ENCODE results near the gene TAF4. TPM values are rescaled to one million over a fixed set of nuclear protein-coding genes. Genes with fewer than 3 reads are reported as not detected.

TAF4 gene
- polyA plus RNA-seq (2013, experiment 1 of 2): 10.7 TPM
- polyA plus RNA-seq (2013, experiment 2 of 2): 13.5 TPM

DNA sequence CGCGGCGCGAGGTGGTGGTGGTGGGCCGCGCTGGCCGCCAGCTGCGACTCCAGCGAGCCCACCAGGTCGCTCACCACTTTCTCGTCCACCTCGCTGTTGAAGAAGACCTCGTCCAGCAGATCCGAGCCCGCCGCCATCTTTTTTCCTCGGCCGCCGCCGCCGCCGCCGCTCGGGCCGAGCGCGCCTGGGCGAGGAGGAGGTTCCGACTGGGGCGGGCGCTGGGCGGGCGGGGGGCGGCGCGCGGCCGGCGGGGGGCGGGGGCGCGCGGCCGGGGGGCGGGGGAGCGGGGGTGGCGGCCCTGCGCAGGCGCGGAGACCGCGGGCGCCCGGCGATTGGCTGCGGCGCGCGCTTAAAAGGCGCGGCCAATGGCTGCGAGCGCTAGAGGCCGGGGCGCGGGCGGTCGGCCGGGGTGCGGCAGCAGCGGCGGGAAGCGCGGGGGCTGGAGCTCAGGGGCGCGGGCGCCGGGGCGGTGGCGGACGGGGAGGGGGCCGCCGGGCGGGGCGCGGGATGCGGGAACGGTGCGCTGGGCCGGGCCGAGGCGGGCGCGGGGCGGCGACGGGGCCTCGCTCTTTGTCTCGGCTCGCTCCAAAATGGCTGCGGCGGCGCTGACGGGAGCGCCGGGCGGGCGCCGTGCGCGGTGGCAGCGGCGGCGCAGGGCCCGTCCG lies at the start of gene TAF4:
Gene TAF4 (minus strand): TSS at position 208 of the 665 bp plus-strand sequence. CDS start 71 bp downstream, at position 137.
- H3K4me1 ChIP-seq (ENCODE audit: control insufficient read depth, insufficient read depth, low read length, poor library complexity, severe bottlenecking): peaks cover 31% of the 10 kb centered on the region
- H3K9me3 ChIP-seq (ENCODE audit: control insufficient read depth, low read length): no peaks in the 10 kb centered on the region
- peaks cover 21% of the 10 kb centered on the region for H3K36me3 ChIP-seq (ENCODE audit: control insufficient read depth, insufficient read depth, low read length)
- peak within 1 kb of the TSS; percentile 58 for H3K4me3 ChIP-seq (ENCODE audit: extremely low read depth, insufficient read depth, low read length, poor library complexity, severe bottlenecking)
- 0% methylated on average over 23 to 67 of the region's 116 CpGs for WGBS, 2 experiments (ENCODE audit: insufficient coverage in 2 of 2)
- peak within 1 kb of the TSS; percentile 88 for H3K27ac ChIP-seq (ENCODE audit: low read depth, low read length, severe bottlenecking)

DNA sequence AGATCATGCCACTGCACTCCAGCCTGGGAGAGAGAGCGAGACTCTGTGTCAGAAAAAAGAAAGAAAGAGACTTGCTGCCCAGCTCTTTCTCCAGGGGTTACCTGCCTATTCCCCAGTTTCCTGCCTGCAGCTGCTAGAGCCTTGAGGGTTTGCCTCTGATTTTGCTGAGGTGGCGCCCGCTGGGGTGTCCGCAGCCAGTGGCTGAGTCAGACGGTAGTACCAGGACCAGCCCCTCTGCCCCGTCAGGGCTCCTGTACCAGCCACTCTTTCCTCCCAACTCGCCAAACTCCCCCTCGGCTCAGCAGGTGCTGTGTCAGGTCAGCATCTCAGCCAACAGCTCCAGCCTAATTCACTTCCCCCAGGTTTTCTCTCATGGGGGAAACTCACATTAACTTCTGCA lies 49.2 kb upstream of the TAF4 start:
- Histone ChIP-seq H3K4me3 (ENCODE audit: extremely low read depth, insufficient read depth, low read length, poor library complexity, severe bottlenecking) (no peak overlapping the region), H3K9me3 (ENCODE audit: control insufficient read depth, low read length) (peaks cover 14% of the 10 kb centered on the region)
- 32 to 38% methylated on average over 4 to 8 of the region's 8 CpGs for WGBS, 2 experiments (ENCODE audit: insufficient coverage in 2 of 2)

DNA sequence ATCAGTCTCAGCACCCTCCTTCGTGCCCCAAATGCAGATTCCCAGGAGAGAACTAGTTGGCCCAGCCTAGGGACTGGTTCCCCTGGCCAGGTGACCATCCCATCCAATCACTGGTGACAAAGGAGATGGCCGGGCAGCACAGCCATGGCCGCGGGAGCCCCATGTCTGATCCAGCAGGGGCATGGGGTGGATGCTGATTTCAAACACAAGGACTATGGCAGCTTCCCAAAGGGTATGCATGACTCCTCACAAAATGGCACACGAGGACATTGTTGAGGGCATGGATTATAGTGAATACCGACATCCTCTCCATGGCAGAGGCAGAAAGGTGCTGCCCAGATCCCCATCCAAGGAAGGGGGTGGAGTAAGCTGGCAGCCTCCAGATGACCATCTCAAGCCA lies 46.7 kb upstream of the TAF4 start:
- Histone ChIP-seq H3K4me1 (ENCODE audit: control insufficient read depth, insufficient read depth, low read length, poor library complexity, severe bottlenecking) (no peaks in the 10 kb centered on the region), H3K36me3 (ENCODE audit: control insufficient read depth, insufficient read depth, low read length) (no peaks in the 10 kb centered on the region), H3K4me3 (ENCODE audit: extremely low read depth, insufficient read depth, low read length, poor library complexity, severe bottlenecking) (no peak overlapping the region), H3K27ac (ENCODE audit: low read depth, low read length, severe bottlenecking) (no peak overlapping the region), H3K9me3 (ENCODE audit: control insufficient read depth, low read length) (peaks cover 30% of the 10 kb centered on the region)
- WGBS, 2 experiments (ENCODE audit: insufficient coverage in 2 of 2): 89 to 90% methylated on average over 3 to 6 of the region's 6 CpGs

More for the DNA sequence above, 49.2 kb upstream of the TAF4 start:
- no peak overlapping the region for H3K27ac ChIP-seq (ENCODE audit: low read depth, low read length, severe bottlenecking)
- no peaks in the 10 kb centered on the region for H3K4me1 ChIP-seq (ENCODE audit: control insufficient read depth, insufficient read depth, low read length, poor library complexity, severe bottlenecking)
- no peaks in the 10 kb centered on the region for H3K36me3 ChIP-seq (ENCODE audit: control insufficient read depth, insufficient read depth, low read length)

- no peaks in the 10 kb centered on the region for H3K4me1 ChIP-seq (ENCODE audit: control insufficient read depth, insufficient read depth, low read length, poor library complexity, severe bottlenecking)
- 87 to 94% methylated on average over 2 to 5 of the region's 6 CpGs for WGBS, 2 experiments (ENCODE audit: insufficient coverage in 2 of 2)
- H3K9me3 ChIP-seq (ENCODE audit: control insufficient read depth, low read length): peaks cover 37% of the 10 kb centered on the region
- no peak overlapping the region for H3K4me3 ChIP-seq (ENCODE audit: extremely low read depth, insufficient read depth, low read length, poor library complexity, severe bottlenecking)
- no peak overlapping the region for H3K27ac ChIP-seq (ENCODE audit: low read depth, low read length, severe bottlenecking)
- H3K36me3 ChIP-seq (ENCODE audit: control insufficient read depth, insufficient read depth, low read length): no peaks in the 10 kb centered on the region
Measured at GRCh38 chr20:62111148-62111547, 45.5 kb upstream of the TAF4 start.

- Histone ChIP-seq H3K36me3 (ENCODE audit: control insufficient read depth, insufficient read depth, low read length) (no peaks in the 10 kb centered on the region), H3K4me1 (ENCODE audit: control insufficient read depth, insufficient read depth, low read length, poor library complexity, severe bottlenecking) (no peaks in the 10 kb centered on the region), H3K4me3 (ENCODE audit: extremely low read depth, insufficient read depth, low read length, poor library complexity, severe bottlenecking) (no peak overlapping the region), H3K9me3 (ENCODE audit: control insufficient read depth, low read length) (peaks cover 23% of the 10 kb centered on the region), H3K27ac (ENCODE audit: low read depth, low read length, severe bottlenecking) (no peak overlapping the region)
- 89 to 92% methylated on average over 4 to 5 of the region's 5 CpGs for WGBS, 2 experiments (ENCODE audit: insufficient coverage in 2 of 2)
Measured at GRCh38 chr20:62105592-62105991, 39.9 kb upstream of the TAF4 start.

DNA sequence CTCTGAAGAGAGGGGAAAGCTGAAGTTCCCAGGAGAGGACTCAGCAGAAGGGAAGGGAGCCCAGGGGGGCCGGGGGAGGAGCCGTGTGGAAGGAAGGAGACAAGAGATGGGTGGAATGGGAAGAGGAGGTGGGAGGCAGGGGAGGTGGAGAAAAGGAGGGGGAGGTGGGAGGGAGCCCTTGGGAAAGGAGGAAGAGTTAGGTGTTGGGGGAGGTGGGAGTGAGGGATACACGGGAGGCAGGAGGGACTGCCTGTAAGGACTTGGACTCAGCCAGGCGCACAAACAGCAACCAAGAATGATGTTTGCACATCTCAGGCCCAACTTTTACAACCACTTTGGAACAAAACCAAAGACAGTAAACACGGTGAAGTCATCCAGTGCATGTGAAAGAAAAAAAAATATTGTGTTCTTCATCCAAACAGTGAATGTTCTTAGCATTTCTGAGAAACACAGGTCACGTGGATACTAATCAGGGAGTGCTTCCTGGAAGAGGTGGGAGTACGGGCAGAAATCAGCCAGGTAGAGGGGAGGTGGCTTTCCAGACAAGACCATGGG lies 39.2 kb upstream of the TAF4 start:
- H3K36me3 ChIP-seq (ENCODE audit: control insufficient read depth, insufficient read depth, low read length): no peaks in the 10 kb centered on the region
- no peak overlapping the region for H3K4me3 ChIP-seq (ENCODE audit: extremely low read depth, insufficient read depth, low read length, poor library complexity, severe bottlenecking)
- peaks cover 23% of the 10 kb centered on the region for H3K9me3 ChIP-seq (ENCODE audit: control insufficient read depth, low read length)
- no peak overlapping the region for H3K27ac ChIP-seq (ENCODE audit: low read depth, low read length, severe bottlenecking)
- no peaks in the 10 kb centered on the region for H3K4me1 ChIP-seq (ENCODE audit: control insufficient read depth, insufficient read depth, low read length, poor library complexity, severe bottlenecking)
- 60 to 70% methylated on average over 2 to 5 of the region's 7 CpGs for WGBS, 2 experiments (ENCODE audit: insufficient coverage in 2 of 2)

GRCh38 chr20:62104234-62104789 lies 38.6 kb upstream of the TAF4 start:
- peaks cover 19% of the 10 kb centered on the region for H3K9me3 ChIP-seq (ENCODE audit: control insufficient read depth, low read length)
- no peaks in the 10 kb centered on the region for H3K4me1 ChIP-seq (ENCODE audit: control insufficient read depth, insufficient read depth, low read length, poor library complexity, severe bottlenecking)
- WGBS, 2 experiments (ENCODE audit: insufficient coverage in 2 of 2): 66 to 74% methylated on average over 14 to 15 of the region's 15 CpGs
- no peaks in the 10 kb centered on the region for H3K36me3 ChIP-seq (ENCODE audit: control insufficient read depth, insufficient read depth, low read length)
- H3K4me3 ChIP-seq (ENCODE audit: extremely low read depth, insufficient read depth, low read length, poor library complexity, severe bottlenecking): no peak overlapping the region
- H3K27ac ChIP-seq (ENCODE audit: low read depth, low read length, severe bottlenecking): no peak overlapping the region

- Histone ChIP-seq H3K27ac (ENCODE audit: low read depth, low read length, severe bottlenecking) (no peak overlapping the region), H3K4me3 (ENCODE audit: extremely low read depth, insufficient read depth, low read length, poor library complexity, severe bottlenecking) (no peak overlapping the region), H3K36me3 (ENCODE audit: control insufficient read depth, insufficient read depth, low read length) (no peaks in the 10 kb centered on the region), H3K4me1 (ENCODE audit: control insufficient read depth, insufficient read depth, low read length, poor library complexity, severe bottlenecking) (no peaks in the 10 kb centered on the region), H3K9me3 (ENCODE audit: control insufficient read depth, low read length) (peaks cover 13% of the 10 kb centered on the region)
- 79 to 85% methylated on average over 14 to 17 of the region's 21 CpGs for WGBS, 2 experiments (ENCODE audit: insufficient coverage in 2 of 2)
Measured at GRCh38 chr20:62103508-62104233, 38.0 kb upstream of the TAF4 start.

GRCh38 chr20:62101078-62101477 lies 35.4 kb upstream of the TAF4 start:
- Histone ChIP-seq H3K4me1 (ENCODE audit: control insufficient read depth, insufficient read depth, low read length, poor library complexity, severe bottlenecking) (no peaks in the 10 kb centered on the region), H3K27ac (ENCODE audit: low read depth, low read length, severe bottlenecking) (no peak overlapping the region), H3K9me3 (ENCODE audit: control insufficient read depth, low read length) (no peaks in the 10 kb centered on the region), H3K36me3 (ENCODE audit: control insufficient read depth, insufficient read depth, low read length) (no peaks in the 10 kb centered on the region), H3K4me3 (ENCODE audit: extremely low read depth, insufficient read depth, low read length, poor library complexity, severe bottlenecking) (no peak overlapping the region)
- WGBS, 2 experiments (ENCODE audit: insufficient coverage in 2 of 2): 75 to 81% methylated on average over 2 to 3 of the region's 4 CpGs

DNA sequence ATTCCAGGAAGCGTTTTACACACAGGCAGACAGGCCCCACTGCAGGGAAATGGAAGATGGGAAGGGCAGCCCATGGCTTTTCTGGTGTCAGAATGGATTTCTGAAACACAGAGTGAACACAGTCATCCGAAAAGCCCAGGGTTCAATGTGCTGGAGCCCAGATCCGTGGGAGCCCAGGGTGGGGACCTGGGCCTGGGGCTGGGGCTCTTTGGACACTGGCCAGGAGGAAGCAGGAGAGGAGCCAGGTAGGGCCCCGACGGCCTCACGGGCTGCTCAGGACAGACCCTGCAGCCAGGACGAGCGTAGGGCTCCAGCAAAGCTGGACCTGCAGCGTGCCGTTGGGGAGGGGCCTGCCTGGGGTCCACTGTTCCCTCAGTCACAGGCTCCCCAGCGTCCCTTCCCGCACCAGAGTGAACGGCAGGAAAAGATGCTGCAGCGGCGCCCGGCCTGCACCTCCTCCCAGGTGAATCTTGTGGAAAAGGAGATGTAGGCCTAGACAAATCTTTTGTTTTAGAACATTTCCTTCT lies 32.3 kb upstream of the TAF4 start:
- no peak overlapping the region for H3K4me3 ChIP-seq (ENCODE audit: extremely low read depth, insufficient read depth, low read length, poor library complexity, severe bottlenecking)
- WGBS, 2 experiments (ENCODE audit: insufficient coverage in 2 of 2): 75 to 89% methylated on average over 10 to 12 of the region's 16 CpGs
- H3K36me3 ChIP-seq (ENCODE audit: control insufficient read depth, insufficient read depth, low read length): no peaks in the 10 kb centered on the region
- H3K9me3 ChIP-seq (ENCODE audit: control insufficient read depth, low read length): no peaks in the 10 kb centered on the region
- no peaks in the 10 kb centered on the region for H3K4me1 ChIP-seq (ENCODE audit: control insufficient read depth, insufficient read depth, low read length, poor library complexity, severe bottlenecking)
- no peak overlapping the region for H3K27ac ChIP-seq (ENCODE audit: low read depth, low read length, severe bottlenecking)

Measured in mesodermal cell (in vitro differentiated cells).